Chondrocyte (in vitro differentiated cells): Measurements from ENCODE around the gene MSH5. TPM values are rescaled to one million over a fixed set of nuclear protein-coding genes. Genes with fewer than 3 reads are reported as not detected.

ENCODE experiments used
- DNase-seq: peaks from one replicate; pipeline ENCODE4 v3.0.0; 2021; ENCODE audit warnings: mixed read lengths, low spot score
- H3K27ac Mint-ChIP-seq: one replicate; pipeline ENCODE4 v1.8.0; 2021; ENCODE audit warnings: mild to moderate bottlenecking, moderate library complexity, mixed read lengths; ENCODE audit not compliant: unreplicated experiment
- H3K27me3 Mint-ChIP-seq: 2 replicates; pipeline ENCODE4 v1.8.0; 2021; ENCODE audit warnings: low read depth, mixed read lengths
- H3K36me3 Mint-ChIP-seq: 2 replicates; pipeline ENCODE4 v1.8.0; 2021; ENCODE audit warnings: low read depth, mixed read lengths
- H3K4me1 Mint-ChIP-seq: 2 replicates; pipeline ENCODE4 v1.8.0; 2021; ENCODE audit warnings: low read depth, mild to moderate bottlenecking, mixed read lengths
- H3K4me3 Mint-ChIP-seq: one replicate; pipeline ENCODE4 v1.8.0; 2021; ENCODE audit warnings: mild to moderate bottlenecking, moderate library complexity, mixed read lengths; ENCODE audit not compliant: unreplicated experiment
- H3K9me3 Mint-ChIP-seq: 2 replicates; pipeline ENCODE4 v1.8.0; 2021; ENCODE audit warnings: low read depth, mixed read lengths
- long read RNA-seq: library from polyadenylated mRNA; stranded (forward); transcript quantifications from one replicate; pipeline ENCODE4 v2.0.0, GENCODE V29; 2021
- total RNA-seq: library from RNA; stranded (reverse); gene quantifications from 3 replicates; pipeline ENCODE4 v1.2.1, GENCODE V29; 2021
- TF ChIP-seq, protein P1 (sequence below): fragments of 200-600 bp; sonication (generic); IDR thresholded peaks from 2 replicates; pipeline ENCODE4 v1.5.0; 2021; ENCODE audit warnings: antibody characterized with exemption, mild to moderate bottlenecking, moderate library complexity

The MSH5 gene
- 8.4 to 17.4 TPM (median 9.4 TPM) in 3 replicates for total RNA-seq
- long read RNA-seq, partial matches to known transcripts = 0 of 1 reads
- long read RNA-seq, other reads (novel, unspliced or antisense) = 1 of 1 reads

DNA sequence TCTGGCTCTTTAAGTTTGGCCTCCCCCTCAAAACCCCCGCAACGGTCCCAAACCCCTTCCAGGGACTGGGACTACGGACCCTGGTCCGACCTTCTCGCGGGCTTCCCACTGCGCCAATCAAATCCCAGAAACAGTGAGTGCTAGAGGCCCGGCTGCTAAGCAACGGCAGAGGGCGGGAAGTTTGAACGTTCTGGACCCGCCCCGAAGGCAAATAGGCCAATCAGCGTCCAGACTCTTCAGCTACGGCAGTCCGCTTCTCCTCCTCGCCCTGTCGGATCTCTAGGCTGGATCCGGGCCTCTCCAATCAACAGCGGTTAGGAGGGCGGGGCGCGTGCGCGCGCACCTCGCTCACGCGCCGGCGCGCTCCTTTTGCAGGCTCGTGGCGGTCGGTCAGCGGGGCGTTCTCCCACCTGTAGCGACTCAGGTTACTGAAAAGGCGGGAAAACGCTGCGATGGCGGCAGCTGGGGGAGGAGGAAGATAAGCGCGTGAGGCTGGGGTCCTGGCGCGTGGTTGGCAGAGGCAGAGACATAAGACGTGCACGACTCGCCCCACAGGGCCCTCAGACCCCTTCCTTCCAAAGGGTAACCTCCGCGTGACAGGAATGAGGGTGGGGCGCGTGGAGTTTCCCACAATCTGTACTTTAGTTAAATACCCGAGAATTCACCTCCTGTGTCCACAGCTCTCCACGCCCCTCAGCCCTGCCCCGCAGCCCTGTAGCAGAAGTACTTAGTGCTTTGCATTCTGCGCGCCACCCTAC lies at the start of gene MSH5:
TSS of gene MSH5 (plus strand) at position 367 of the 758 bp plus-strand sequence. CDS start 462 bp downstream, outside the sequence.
- TF ChIP-seq, protein P1, sequence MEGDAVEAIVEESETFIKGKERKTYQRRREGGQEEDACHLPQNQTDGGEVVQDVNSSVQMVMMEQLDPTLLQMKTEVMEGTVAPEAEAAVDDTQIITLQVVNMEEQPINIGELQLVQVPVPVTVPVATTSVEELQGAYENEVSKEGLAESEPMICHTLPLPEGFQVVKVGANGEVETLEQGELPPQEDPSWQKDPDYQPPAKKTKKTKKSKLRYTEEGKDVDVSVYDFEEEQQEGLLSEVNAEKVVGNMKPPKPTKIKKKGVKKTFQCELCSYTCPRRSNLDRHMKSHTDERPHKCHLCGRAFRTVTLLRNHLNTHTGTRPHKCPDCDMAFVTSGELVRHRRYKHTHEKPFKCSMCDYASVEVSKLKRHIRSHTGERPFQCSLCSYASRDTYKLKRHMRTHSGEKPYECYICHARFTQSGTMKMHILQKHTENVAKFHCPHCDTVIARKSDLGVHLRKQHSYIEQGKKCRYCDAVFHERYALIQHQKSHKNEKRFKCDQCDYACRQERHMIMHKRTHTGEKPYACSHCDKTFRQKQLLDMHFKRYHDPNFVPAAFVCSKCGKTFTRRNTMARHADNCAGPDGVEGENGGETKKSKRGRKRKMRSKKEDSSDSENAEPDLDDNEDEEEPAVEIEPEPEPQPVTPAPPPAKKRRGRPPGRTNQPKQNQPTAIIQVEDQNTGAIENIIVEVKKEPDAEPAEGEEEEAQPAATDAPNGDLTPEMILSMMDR = no peak
- H3K4me1 Mint-ChIP-seq = peaks cover 38% of the 10 kb centered on the region
- H3K27ac Mint-ChIP-seq = peak within 1 kb of the TSS; percentile 97
- DNase-seq = peak; percentile 99
- H3K9me3 Mint-ChIP-seq = no peaks in the 10 kb centered on the region
- no peaks in the 10 kb centered on the region for H3K27me3 Mint-ChIP-seq
- peaks cover 5% of the 10 kb centered on the region for H3K36me3 Mint-ChIP-seq
- peak within 1 kb of the TSS; percentile 95 for H3K4me3 Mint-ChIP-seq

DNA sequence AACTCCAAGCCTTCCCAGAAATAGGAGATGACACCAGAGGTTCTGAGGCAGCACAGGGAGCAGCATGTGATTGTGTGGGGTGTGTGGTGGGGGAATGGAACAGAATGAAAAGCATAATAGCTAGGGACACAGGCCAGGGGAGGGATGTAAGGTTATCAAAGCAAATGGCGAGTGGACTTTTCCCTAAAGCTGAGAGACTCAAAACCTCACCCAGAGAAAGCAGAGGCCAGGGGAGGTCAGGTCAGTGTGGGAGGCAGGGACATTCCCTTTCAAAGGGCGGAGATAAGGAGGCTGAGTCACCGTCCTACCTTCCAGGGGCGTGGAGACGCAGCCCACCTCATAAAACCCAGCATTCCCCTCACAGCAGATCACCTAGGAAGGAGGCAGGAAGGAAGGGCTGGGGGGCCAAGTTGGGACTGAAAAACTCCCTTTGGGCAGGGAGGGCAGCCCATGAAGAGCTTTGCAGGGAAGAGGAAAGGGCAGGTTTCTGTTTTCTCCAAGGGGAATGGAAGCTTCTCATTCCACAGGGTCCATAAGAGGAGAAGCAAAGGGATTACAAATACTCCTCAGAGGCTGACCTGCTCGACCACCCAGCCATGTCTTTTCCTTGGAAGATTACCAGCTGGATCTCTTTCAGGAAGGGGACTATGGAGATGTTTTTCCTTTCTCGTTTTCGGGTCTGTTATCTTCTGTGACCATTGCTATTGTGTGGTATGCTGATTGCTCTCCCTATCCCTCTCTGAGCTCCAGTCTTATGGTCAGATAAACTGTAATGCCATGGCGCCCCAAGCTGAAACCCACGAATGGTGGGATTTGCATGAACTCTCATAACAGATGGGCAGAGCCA lies 49.4 kb upstream of the MSH5 start:
- no peak for DNase-seq
- Mint-ChIP-seq H3K4me1 (no peaks in the 10 kb centered on the region), H3K4me3 (no peak overlapping the region), H3K9me3 (no peaks in the 10 kb centered on the region), H3K27ac (no peak overlapping the region), H3K36me3 (peaks cover 31% of the 10 kb centered on the region), H3K27me3 (no peaks in the 10 kb centered on the region)
- TF ChIP-seq, protein P1 = no peak

DNA sequence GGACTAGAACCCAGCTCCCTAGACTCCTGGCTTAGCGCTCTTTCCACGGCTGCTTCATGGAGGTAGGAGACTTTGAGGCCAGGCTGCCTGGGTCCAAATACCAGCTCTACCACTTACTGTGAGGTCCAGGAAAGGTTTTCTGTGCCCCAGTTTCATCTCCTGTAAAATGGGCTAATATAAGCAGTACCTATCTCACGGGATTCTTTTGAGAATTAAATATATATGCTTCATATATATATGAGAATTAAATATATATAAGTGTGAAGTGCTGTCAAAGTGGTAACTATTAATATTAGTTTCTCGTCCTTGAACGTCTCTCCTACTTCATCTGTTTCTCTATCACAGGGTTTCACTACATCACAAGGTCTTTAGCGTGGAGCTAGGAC lies 48.7 kb upstream of the MSH5 start:
- Mint-ChIP-seq H3K36me3 (peaks cover 28% of the 10 kb centered on the region), H3K27me3 (no peaks in the 10 kb centered on the region), H3K27ac (no peak overlapping the region), H3K4me1 (no peaks in the 10 kb centered on the region), H3K4me3 (no peak overlapping the region), H3K9me3 (no peaks in the 10 kb centered on the region)
- no peak for DNase-seq
- TF ChIP-seq, protein P1 = no peak

DNA sequence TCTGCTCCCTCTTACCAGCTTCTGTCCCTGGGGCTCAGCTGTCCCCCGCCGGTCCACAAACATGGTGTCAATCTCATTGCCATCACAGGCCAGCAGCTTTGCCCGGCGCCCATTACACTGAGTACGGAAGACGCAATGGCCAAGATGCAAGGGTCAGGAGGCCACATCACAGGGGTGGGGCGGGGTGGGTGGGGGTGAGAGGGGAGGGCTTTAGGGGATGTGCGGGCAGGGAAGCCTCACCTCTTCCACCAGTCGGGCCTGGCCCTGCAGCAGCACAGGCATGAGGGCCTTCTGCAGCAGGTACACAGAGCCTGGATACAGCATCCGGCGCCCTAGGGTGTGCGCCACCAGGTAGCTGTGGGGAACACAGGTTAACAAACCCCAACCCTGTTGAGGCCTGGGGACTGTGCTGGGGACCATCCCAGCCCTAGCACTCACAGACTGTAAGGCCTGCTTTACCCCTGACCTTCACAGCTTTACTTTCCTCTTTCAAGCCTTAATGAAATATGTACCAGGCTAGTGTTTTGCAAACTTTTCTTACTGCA lies 48.2 kb upstream of the MSH5 start:
- Mint-ChIP-seq H3K27ac (no peak overlapping the region), H3K36me3 (peaks cover 27% of the 10 kb centered on the region), H3K4me3 (no peak overlapping the region), H3K4me1 (no peaks in the 10 kb centered on the region), H3K9me3 (no peaks in the 10 kb centered on the region), H3K27me3 (no peaks in the 10 kb centered on the region)
- TF ChIP-seq, protein P1 = no peak
- DNase-seq = no peak

DNA sequence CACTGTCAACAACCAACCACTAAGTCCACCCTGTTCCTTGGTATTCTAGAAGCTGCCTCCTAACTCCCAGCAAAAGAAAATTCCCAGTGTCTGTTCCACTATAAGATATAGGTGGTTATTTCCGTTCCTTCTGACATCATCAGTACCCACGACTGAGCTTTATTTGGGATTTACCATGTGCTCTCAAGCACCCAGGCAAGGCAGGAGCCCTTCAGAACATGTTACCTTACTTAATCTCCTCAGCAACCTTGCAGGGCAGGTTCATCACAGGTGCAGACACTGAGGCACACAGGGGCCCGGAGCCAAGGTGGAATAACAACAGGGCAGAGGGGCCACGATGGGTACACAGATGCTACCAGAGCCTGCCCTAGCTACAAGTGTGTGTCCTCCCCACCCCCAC lies 47.5 kb upstream of the MSH5 start:
- no peaks in the 10 kb centered on the region for H3K4me1 Mint-ChIP-seq
- H3K4me3 Mint-ChIP-seq = no peak overlapping the region
- H3K9me3 Mint-ChIP-seq = no peaks in the 10 kb centered on the region
- no peak for DNase-seq
- TF ChIP-seq, protein P1 = no peak
- H3K27ac Mint-ChIP-seq = no peak overlapping the region
- peaks cover 27% of the 10 kb centered on the region for H3K36me3 Mint-ChIP-seq
- no peaks in the 10 kb centered on the region for H3K27me3 Mint-ChIP-seq
